CD4-positive, alpha-beta T cell treated with Interferon gamma for 1 hour (primary cell): Measurements from ENCODE around the gene ELFN1.
"Not testable (repeated sequence)": the region's sequence is repeated elsewhere in the genome, so short reads cannot be mapped to it uniquely, and the experiment has no call there.

Experiments used
- DNase-seq: peaks from one replicate; pipeline ENCODE4 v3.0.0-alpha.2; 2020

Gene ELFN1

GRCh38 chr7:1762238-1762945, 92.3 kb downstream of the ELFN1 start:
- DNase-seq: no peak

GRCh38 chr7:1763033-1763432, 93.0 kb downstream of the ELFN1 start:
- no peak for DNase-seq

- not testable (repeated sequence) for DNase-seq
These were observed 93.8 kb downstream of the ELFN1 start for GRCh38 chr7:1763911-1764310.

DNA sequence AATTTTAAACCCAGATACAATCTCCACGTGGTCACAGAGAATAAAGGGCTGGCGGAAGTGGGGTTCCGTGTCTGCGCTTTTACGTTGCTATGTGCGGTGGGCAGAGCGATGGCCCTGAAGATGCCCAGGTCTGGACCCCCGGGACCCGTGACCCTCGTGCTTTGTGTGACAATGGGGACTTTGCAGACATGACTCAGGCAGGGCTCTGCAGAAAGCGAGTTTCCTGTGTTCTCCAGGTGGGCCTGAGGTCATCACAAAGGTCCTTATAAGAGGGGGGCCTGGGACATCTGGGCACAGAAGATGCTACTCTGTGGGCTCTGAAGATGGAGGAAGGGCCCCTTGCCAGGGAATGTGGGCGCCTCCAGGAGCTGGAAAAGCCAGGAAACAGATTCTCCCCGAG, 95.3 kb downstream of the ELFN1 start:
- DNase-seq: no peak

GRCh38 chr7:1767524-1767923, 97.4 kb downstream of the ELFN1 start:
- no peak for DNase-seq

GRCh38 chr7:1768832-1769231, 98.8 kb downstream of the ELFN1 start:
- DNase-seq: no peak

GRCh38 chr7:1769286-1770200, 99.5 kb downstream of the ELFN1 start:
- DNase-seq: no peak

- DNase-seq: no peak
These were observed 100.3 kb downstream of the ELFN1 start for GRCh38 chr7:1770331-1770730.

GRCh38 chr7:1775389-1775788, 105.3 kb downstream of the ELFN1 start:
- no peak for DNase-seq

DNA sequence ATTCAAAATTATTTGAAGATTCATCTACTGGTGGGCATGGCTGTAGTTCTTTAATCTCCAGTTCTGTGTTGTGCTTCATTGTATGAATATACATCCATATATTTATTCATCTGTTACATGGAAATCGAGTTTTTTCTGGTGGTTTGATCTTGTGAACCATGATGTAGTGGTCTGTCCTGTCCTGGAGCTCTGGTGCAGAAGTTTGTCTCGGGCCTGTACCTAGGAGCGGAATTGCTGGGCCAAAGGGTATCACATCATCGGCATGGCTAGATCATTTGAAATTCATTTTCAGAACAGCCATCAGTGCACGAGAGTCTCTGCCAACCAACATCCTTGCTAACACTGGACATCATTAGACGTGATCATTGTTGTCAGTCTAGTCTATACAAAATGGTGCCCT, 107.0 kb downstream of the ELFN1 start:
- no peak for DNase-seq

DNA sequence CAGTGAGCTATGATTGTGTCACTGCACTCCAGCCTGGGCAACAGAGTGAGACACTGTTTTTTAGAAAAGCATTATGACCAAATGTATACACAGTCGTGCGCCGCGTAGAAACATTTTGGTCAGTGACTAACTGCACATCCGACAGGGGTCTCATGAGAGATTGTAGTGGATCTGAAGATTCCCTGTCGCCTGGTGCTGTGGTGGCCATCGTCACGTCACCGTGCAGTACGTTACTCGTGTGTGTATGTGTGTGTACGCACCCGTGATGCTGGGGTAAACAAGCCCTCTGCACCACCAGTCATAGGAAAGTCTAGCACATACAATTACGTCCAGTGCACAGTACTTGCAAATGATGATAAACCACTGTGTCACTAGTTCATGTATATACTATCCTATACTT, 109.4 kb downstream of the ELFN1 start:
- DNase-seq: no peak

GRCh38 chr7:1781369-1781768, 111.3 kb downstream of the ELFN1 start:
- no peak for DNase-seq

- DNase-seq: no peak
These were observed 115.8 kb downstream of the ELFN1 start for GRCh38 chr7:1785839-1786238.

- no peak for DNase-seq
These were observed 117.2 kb downstream of the ELFN1 start for GRCh38 chr7:1787241-1787640.

- DNase-seq: no peak
These were observed 117.7 kb downstream of the ELFN1 start for GRCh38 chr7:1787681-1788235.

- DNase-seq: no peak
These were observed 124.9 kb downstream of the ELFN1 start for GRCh38 chr7:1794888-1795542.
